HCT116 (cell line): ENCODE results near the gene TCF7L2. TPM values are rescaled to one million over a fixed set of nuclear protein-coding genes. Genes with fewer than 3 reads are reported as not detected.

Experiments used
- ATAC-seq: fragments of 200-7000 bp; cut with Tn5 transposase; 2 replicates; pipeline ENCODE4 v1.9.1; 2020; ENCODE audit warnings: mild to moderate bottlenecking, moderate library complexity
- BruUV-seq: library from RNA; stranded (reverse); fragments of 400-500 nt; replicated peaks from 2 replicates; lab custom pipeline; 2021; lab: Mats Ljungman, UMichigan
- CTCF ChIA-PET: fragments of 300-600 bp; sonication (Branson Sonifier 250); formaldehyde crosslinking; loops from one replicate; lab custom pipeline; 2021; ENCODE audit warnings: antibody characterized with exemption; lab: Charles Lee
- POLR2A ChIA-PET: fragments of 300-600, 350-600 bp; sonication (Branson Sonifier 250); formaldehyde crosslinking; loops from one replicate; lab custom pipeline; 2021; ENCODE audit warnings: antibody characterized with exemption; lab: Charles Lee
- RAD21 ChIA-PET, 2 experiments: fragments of 300-600 bp; sonication (Branson Sonifier 250); formaldehyde crosslinking; loops; one replicate each; lab custom pipeline; 2023; ENCODE audit warnings: low total read pairs in 2 of 2; ENCODE audit not compliant: uncharacterized antibody in 2 of 2, unreplicated experiment in 2 of 2, low non-redundant PET in 1 of 2; lab: Charles Lee
- DNase-seq: peaks from one replicate; pipeline ENCODE4 v3.0.0-alpha.2; 2010; ENCODE audit warnings: low read depth, low spot score
- H2AFZ ChIP-seq: fragments of 200-600 bp; shearing (Covaris generic), sonication (generic); 2 replicates; pipeline ENCODE4 v1.6.1; 2017; ENCODE audit warnings: low read depth, mixed run types, mixed read lengths, antibody characterized with exemption, low read length; ENCODE audit not compliant: poor library complexity, severe bottlenecking
- H3K27ac ChIP-seq: 2 replicates; pipeline ENCODE4 v1.5.1; 2012; ENCODE audit warnings: low read depth, low read length
- H3K27me3 ChIP-seq: fragments of 200-600 bp; sonication (generic); 2 replicates; pipeline ENCODE4 v1.6.1; 2016; ENCODE audit warnings: mixed run types, low read length, mixed read lengths; ENCODE audit not compliant: insufficient read depth
- H3K36me3 ChIP-seq, 2 experiments: fragments of 200-500 bp in 1 of 2; fragments of 200-600 bp in 1 of 2; sonication (Bioruptor generic) in 1 of 2; sonication (generic) in 1 of 2; 2 replicates each; pipeline versions ENCODE4 v1.5.1 to v1.6.1; 2014 to 2016; ENCODE audit warnings: low read length in 2 of 2, inconsistent platforms in 1 of 2, mixed read lengths in 1 of 2, mixed run types in 1 of 2; ENCODE audit not compliant: insufficient read depth in 2 of 2, control insufficient read depth in 1 of 2
- H3K4me1 ChIP-seq, 2 experiments: fragments of 200-600 bp in 1 of 2; sonication (generic) in 1 of 2; 2 replicates each; pipeline versions ENCODE4 v1.5.1 to v1.6.1; 2012 to 2017; ENCODE audit warnings: low read length in 2 of 2, inconsistent platforms in 1 of 2, mild to moderate bottlenecking in 1 of 2, mixed read lengths in 1 of 2, mixed run types in 1 of 2, moderate library complexity in 1 of 2; ENCODE audit not compliant: insufficient read depth in 2 of 2, control insufficient read depth in 1 of 2
- H3K4me2 ChIP-seq: fragments of 200-600 bp; sonication (generic); 2 replicates; pipeline ENCODE4 v1.6.1; 2017; ENCODE audit warnings: mixed run types, low read length, mixed read lengths
- H3K4me3 ChIP-seq, 2 experiments: fragments of 200-600 bp in 1 of 2; sonication (generic) in 1 of 2; replicated peaks in 1 of 2; 2 replicates each; pipeline ENCODE4 v1.5.1; 2011 to 2016; ENCODE audit warnings: low read length in 2 of 2, control low read depth in 1 of 2, low read depth in 1 of 2, mild to moderate bottlenecking in 1 of 2, mixed read lengths in 1 of 2, mixed run types in 1 of 2
- H3K79me2 ChIP-seq: fragments of 200-600 bp; sonication (generic); 2 replicates; pipeline ENCODE4 v1.6.1; 2017; ENCODE audit warnings: mild to moderate bottlenecking, mixed run types, low read length, moderate library complexity, mixed read lengths; ENCODE audit not compliant: insufficient read depth
- H3K9ac ChIP-seq: fragments of 200-600 bp; sonication (generic); 2 replicates; pipeline ENCODE4 v1.6.1; 2016; ENCODE audit warnings: low read length, mixed read lengths
- H3K9me2 ChIP-seq: fragments of 200-600 bp; sonication (generic), shearing (Covaris generic); 2 replicates; pipeline ENCODE4 v1.6.1; 2017; ENCODE audit warnings: mixed run types, mild to moderate bottlenecking, moderate library complexity; ENCODE audit not compliant: insufficient read depth
- H3K9me3 ChIP-seq, 2 experiments: fragments of 200-500 bp in 1 of 2; fragments of 200-600 bp in 1 of 2; sonication (Bioruptor generic) in 1 of 2; sonication (generic) in 1 of 2; 2 replicates each; pipeline ENCODE4 v1.6.1; 2014 to 2017; ENCODE audit warnings: low read length in 2 of 2, mixed read lengths in 2 of 2, inconsistent platforms in 1 of 2, low read depth in 1 of 2, mild to moderate bottlenecking in 1 of 2, mixed run types in 1 of 2, moderate library complexity in 1 of 2; ENCODE audit not compliant: control insufficient read depth in 1 of 2, insufficient read depth in 1 of 2
- H4K20me1 ChIP-seq: fragments of 200-600 bp; sonication (generic), shearing (Covaris generic); 2 replicates; pipeline ENCODE4 v1.6.1; 2017; ENCODE audit warnings: mixed run types, mild to moderate bottlenecking, moderate library complexity; ENCODE audit not compliant: insufficient read depth
- EGR1 ChIP-seq: IDR thresholded peaks from 2 replicates; pipeline ENCODE4 v1.6.1; 2012; ENCODE audit warnings: low read depth
- EZH2phosphoT487 ChIP-seq: fragments of 200-600 bp; IDR thresholded peaks from 2 replicates; pipeline ENCODE4 v1.6.1; 2018; ENCODE audit warnings: antibody characterized with exemption, borderline replicate concordance
- FOSL1 ChIP-seq: IDR thresholded peaks from 2 replicates; pipeline ENCODE4 v1.6.1; 2012; ENCODE audit warnings: low read depth
- JUND ChIP-seq: IDR thresholded peaks from 2 replicates; pipeline ENCODE4 v1.6.1; 2012
- POLR2A ChIP-seq: IDR thresholded peaks from 2 replicates; pipeline ENCODE4 v1.7.0; 2011; ENCODE audit warnings: borderline replicate concordance; ENCODE audit not compliant: insufficient read depth, insufficient read length; ENCODE audit errors: extremely low read depth
- POLR2AphosphoS5 ChIP-seq: IDR thresholded peaks from 2 replicates; pipeline ENCODE4 v1.6.1; 2011; ENCODE audit warnings: mild to moderate bottlenecking, low read depth, low read length, moderate library complexity
- RAD21 ChIP-seq: IDR thresholded peaks from 2 replicates; pipeline ENCODE4 v1.6.1; 2012; ENCODE audit warnings: low read depth, mild to moderate bottlenecking
- SP1 ChIP-seq: IDR thresholded peaks from 2 replicates; pipeline ENCODE4 v1.6.1; 2012; ENCODE audit warnings: low read depth
- SRF ChIP-seq: IDR thresholded peaks from 2 replicates; pipeline ENCODE4 v1.6.1; 2012; ENCODE audit warnings: low read depth
- TCF7L2 ChIP-seq: IDR thresholded peaks from 2 replicates; pipeline ENCODE4 v1.7.0; 2011; ENCODE audit warnings: borderline replicate concordance, inconsistent platforms; ENCODE audit not compliant: insufficient read depth, insufficient read length; ENCODE audit errors: extremely low read depth
- YY1 ChIP-seq: IDR thresholded peaks from 2 replicates; pipeline ENCODE4 v1.6.1; 2011; ENCODE audit warnings: low read length, low read depth, moderate library complexity, mild to moderate bottlenecking; ENCODE audit not compliant: insufficient replicate concordance; ENCODE audit errors: extremely low read depth
- ZNF274 ChIP-seq: fragments of 200-500 bp; sonication (Bioruptor generic); IDR thresholded peaks from 2 replicates; pipeline ENCODE4 v1.6.1; 2014; ENCODE audit warnings: mild to moderate bottlenecking, low read depth, low read length, inconsistent platforms
- intact Hi-C: fragments of 100-400 bp; cut with micrococcal nuclease; formaldehyde crosslinking; loops from 2 replicates; pipeline ENCODE4 v1.10.0; 2022
- total RNA-seq: library from RNA; stranded (reverse); gene quantifications from one replicate; pipeline ENCODE4 v1.2.1, GENCODE V29; 2021; ENCODE audit not compliant: unreplicated experiment
- TF ChIP-seq, protein P1 (sequence below): IDR thresholded peaks from 2 replicates; pipeline ENCODE4 v1.6.1; 2012
- TF ChIP-seq, protein P2 (sequence below): IDR thresholded peaks from 2 replicates; pipeline ENCODE4 v1.6.1; 2012; ENCODE audit warnings: low read depth
- TF ChIP-seq, protein P3 (sequence below): IDR thresholded peaks from 2 replicates; pipeline ENCODE4 v1.6.1; 2011; ENCODE audit warnings: mild to moderate bottlenecking, low read length, moderate library complexity; ENCODE audit not compliant: insufficient replicate concordance; ENCODE audit errors: extremely low read depth
- TF ChIP-seq, protein P4 (sequence below), 3 experiments: fragments of 200-600 bp in 1 of 3; sonication (generic) in 1 of 3; IDR thresholded peaks in 2 of 3; conservative IDR thresholded peaks in 1 of 3; 2 replicates each; pipeline ENCODE4 v1.5.1; 2012 to 2017; ENCODE audit warnings: low read depth in 2 of 3, low read length in 2 of 3, antibody characterized with exemption in 1 of 3, borderline replicate concordance in 1 of 3, control low read depth in 1 of 3, mild to moderate bottlenecking in 1 of 3, mixed read lengths in 1 of 3, mixed run types in 1 of 3, moderate library complexity in 1 of 3; ENCODE audit not compliant: insufficient read depth in 1 of 3

TCF7L2 gene
- total RNA-seq, 1 experiment from 2014 or later, result 164 TPM

DNA sequence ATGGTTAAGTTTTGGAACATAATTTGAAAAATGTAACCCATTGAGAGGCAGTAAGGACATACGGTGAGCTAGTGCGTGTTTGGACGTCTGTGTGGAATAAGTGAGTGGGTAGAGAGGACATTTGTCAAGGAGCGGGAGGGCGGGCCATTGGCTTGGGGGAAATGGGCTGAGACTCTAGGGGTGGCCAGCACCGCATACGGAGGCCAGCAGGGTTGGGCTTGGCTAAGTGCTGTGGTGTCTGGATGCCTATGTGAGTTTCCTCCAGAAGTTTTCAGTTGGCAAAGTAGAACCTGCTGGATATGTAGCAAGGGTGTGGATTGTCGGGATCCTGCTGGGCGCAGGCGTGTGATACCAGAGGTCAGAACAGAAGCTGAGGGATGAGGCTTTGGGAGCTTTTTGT lies 103.0 kb downstream of the TCF7L2 start:
- H3K79me2 ChIP-seq, result peaks cover 100% of the 10 kb centered on the region
- ATAC-seq, result no peak

More for the DNA sequence above, 103.0 kb downstream of the TCF7L2 start:
- Histone ChIP-seq H4K20me1 (peaks cover 50% of the 10 kb centered on the region), H3K9me3 (no peaks in the 10 kb centered on the region), H3K36me3 (peaks cover 11 to 38% of the 10 kb centered on the region in 2 experiments; a peak in 2 of 4 replicates), H3K27ac (no peak overlapping the region), H3K9ac (no peak overlapping the region), H3K4me3 (no peak overlapping the region), H3K4me2 (no peak overlapping the region), H2AFZ (no peak overlapping the region), H3K4me1 (peaks cover 47 to 50% of the 10 kb centered on the region in 2 experiments), H3K9me2 (no peaks in the 10 kb centered on the region), H3K27me3 (no peaks in the 10 kb centered on the region)
- ChIA-PET RAD21 (interaction anchor here in 1 of 2 experiments (0.6 kb wide), 1 partner anchor 40 kb away, joined by 3 read pairs; no protein-coding TSS in a partner anchor), CTCF (interaction anchor here (1.2 to 1.8 kb wide), 2 partner anchors 18 to 23 kb away, joined by 4 to 6 read pairs; no protein-coding TSS in a partner anchor), POLR2A (no interaction called here)
- no TSS peak for BruUV-seq
- TF ChIP-seq JUND (no peak), EZH2phosphoT487 (no peak), FOSL1 (no peak), SRF (no peak), YY1 (no peak), EGR1 (no peak), POLR2A (no peak), TCF7L2 (no peak), SP1 (no peak), POLR2AphosphoS5 (no peak), RAD21 (no peak), ZNF274 (no peak)
- TF ChIP-seq, protein P1, sequence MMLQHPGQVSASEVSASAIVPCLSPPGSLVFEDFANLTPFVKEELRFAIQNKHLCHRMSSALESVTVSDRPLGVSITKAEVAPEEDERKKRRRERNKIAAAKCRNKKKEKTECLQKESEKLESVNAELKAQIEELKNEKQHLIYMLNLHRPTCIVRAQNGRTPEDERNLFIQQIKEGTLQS, result no peak
- TF ChIP-seq, protein P2, sequence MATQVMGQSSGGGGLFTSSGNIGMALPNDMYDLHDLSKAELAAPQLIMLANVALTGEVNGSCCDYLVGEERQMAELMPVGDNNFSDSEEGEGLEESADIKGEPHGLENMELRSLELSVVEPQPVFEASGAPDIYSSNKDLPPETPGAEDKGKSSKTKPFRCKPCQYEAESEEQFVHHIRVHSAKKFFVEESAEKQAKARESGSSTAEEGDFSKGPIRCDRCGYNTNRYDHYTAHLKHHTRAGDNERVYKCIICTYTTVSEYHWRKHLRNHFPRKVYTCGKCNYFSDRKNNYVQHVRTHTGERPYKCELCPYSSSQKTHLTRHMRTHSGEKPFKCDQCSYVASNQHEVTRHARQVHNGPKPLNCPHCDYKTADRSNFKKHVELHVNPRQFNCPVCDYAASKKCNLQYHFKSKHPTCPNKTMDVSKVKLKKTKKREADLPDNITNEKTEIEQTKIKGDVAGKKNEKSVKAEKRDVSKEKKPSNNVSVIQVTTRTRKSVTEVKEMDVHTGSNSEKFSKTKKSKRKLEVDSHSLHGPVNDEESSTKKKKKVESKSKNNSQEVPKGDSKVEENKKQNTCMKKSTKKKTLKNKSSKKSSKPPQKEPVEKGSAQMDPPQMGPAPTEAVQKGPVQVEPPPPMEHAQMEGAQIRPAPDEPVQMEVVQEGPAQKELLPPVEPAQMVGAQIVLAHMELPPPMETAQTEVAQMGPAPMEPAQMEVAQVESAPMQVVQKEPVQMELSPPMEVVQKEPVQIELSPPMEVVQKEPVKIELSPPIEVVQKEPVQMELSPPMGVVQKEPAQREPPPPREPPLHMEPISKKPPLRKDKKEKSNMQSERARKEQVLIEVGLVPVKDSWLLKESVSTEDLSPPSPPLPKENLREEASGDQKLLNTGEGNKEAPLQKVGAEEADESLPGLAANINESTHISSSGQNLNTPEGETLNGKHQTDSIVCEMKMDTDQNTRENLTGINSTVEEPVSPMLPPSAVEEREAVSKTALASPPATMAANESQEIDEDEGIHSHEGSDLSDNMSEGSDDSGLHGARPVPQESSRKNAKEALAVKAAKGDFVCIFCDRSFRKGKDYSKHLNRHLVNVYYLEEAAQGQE, result no peak
- TF ChIP-seq, protein P3, sequence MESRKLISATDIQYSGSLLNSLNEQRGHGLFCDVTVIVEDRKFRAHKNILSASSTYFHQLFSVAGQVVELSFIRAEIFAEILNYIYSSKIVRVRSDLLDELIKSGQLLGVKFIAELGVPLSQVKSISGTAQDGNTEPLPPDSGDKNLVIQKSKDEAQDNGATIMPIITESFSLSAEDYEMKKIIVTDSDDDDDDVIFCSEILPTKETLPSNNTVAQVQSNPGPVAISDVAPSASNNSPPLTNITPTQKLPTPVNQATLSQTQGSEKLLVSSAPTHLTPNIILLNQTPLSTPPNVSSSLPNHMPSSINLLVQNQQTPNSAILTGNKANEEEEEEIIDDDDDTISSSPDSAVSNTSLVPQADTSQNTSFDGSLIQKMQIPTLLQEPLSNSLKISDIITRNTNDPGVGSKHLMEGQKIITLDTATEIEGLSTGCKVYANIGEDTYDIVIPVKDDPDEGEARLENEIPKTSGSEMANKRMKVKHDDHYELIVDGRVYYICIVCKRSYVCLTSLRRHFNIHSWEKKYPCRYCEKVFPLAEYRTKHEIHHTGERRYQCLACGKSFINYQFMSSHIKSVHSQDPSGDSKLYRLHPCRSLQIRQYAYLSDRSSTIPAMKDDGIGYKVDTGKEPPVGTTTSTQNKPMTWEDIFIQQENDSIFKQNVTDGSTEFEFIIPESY, result no peak
- TF ChIP-seq, protein P4, sequence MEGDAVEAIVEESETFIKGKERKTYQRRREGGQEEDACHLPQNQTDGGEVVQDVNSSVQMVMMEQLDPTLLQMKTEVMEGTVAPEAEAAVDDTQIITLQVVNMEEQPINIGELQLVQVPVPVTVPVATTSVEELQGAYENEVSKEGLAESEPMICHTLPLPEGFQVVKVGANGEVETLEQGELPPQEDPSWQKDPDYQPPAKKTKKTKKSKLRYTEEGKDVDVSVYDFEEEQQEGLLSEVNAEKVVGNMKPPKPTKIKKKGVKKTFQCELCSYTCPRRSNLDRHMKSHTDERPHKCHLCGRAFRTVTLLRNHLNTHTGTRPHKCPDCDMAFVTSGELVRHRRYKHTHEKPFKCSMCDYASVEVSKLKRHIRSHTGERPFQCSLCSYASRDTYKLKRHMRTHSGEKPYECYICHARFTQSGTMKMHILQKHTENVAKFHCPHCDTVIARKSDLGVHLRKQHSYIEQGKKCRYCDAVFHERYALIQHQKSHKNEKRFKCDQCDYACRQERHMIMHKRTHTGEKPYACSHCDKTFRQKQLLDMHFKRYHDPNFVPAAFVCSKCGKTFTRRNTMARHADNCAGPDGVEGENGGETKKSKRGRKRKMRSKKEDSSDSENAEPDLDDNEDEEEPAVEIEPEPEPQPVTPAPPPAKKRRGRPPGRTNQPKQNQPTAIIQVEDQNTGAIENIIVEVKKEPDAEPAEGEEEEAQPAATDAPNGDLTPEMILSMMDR (IDR thresholded peaks at IDR 0.05 in 2 of 3, conservative IDR thresholded peaks at IDR 0.05 in 1 of 3; ENCODE audit: borderline replicate concordance in 1 of 3, insufficient read depth in 1 of 3, low read depth in 2 of 3, low read length in 2 of 3), result no peak
- intact Hi-C loops, result no loop called here
- no peak for DNase-seq
